Panc1 (cell line): ENCODE measurements around the gene PFKM.

Experiments used
- CTCF ChIP-seq: fragments of 450-650 bp; IDR thresholded peaks from 2 replicates; pipeline ENCODE4 v1.5.1; 2017; ENCODE audit warnings: mild to moderate bottlenecking
- POLR2AphosphoS5 ChIP-seq: IDR thresholded peaks from 2 replicates; pipeline ENCODE4 v1.6.1; 2012; ENCODE audit warnings: mild to moderate bottlenecking, low read depth, low read length, moderate library complexity
- TCF7L2 ChIP-seq: IDR thresholded peaks from 2 replicates; pipeline ENCODE4 v1.6.1; 2011; ENCODE audit warnings: mild to moderate bottlenecking, low read depth, low read length, inconsistent platforms

- TF ChIP-seq CTCF (no peak), POLR2AphosphoS5 (no peak), TCF7L2 (no peak)
These were observed 2.4 kb downstream of the PFKM start for GRCh38 chr12:48121522-48121921.
